Cardiac fibroblast (primary cell): ENCODE results near the gene TCF4.

Experiments used
- DNase-seq, 2 donors: peaks; one replicate each; pipeline versions ENCODE4 v3.0.0 to v3.0.0-alpha.2; 2010; ENCODE audit warnings: low read depth in 2 of 2
- H3K4me3 ChIP-seq, 2 donors: replicated peaks in 1 of 2; 1 replicate in 1 of 2; 2 replicates in 1 of 2; pipeline ENCODE4 v1.5.1; 2011; ENCODE audit warnings: low read depth in 2 of 2, low read length in 2 of 2, mild to moderate bottlenecking in 2 of 2, moderate library complexity in 1 of 2
- CTCF ChIP-seq: IDR thresholded peaks from one replicate; pipeline ENCODE4 v1.5.1; 2011; ENCODE audit warnings: low read depth, mild to moderate bottlenecking, low read length, inconsistent platforms

The TCF4 gene

GRCh38 chr18:55226044-55226443 lies 361.9 kb downstream of the TCF4 start:
- DNase-seq = no peak
- H3K4me3 ChIP-seq = no peak overlapping the region
- TF ChIP-seq CTCF = no peak

GRCh38 chr18:55224086-55224625 lies 363.8 kb downstream of the TCF4 start:
- no peak overlapping the region for H3K4me3 ChIP-seq
- peak; percentile 13 to 63 for DNase-seq
- no peak for TF ChIP-seq CTCF

- no peak for TF ChIP-seq CTCF
- H3K4me3 ChIP-seq = no peak overlapping the region
- DNase-seq = no peak
These were observed 366.4 kb downstream of the TCF4 start for GRCh38 chr18:55221622-55222021.

GRCh38 chr18:55220523-55220922 lies 367.5 kb downstream of the TCF4 start:
- TF ChIP-seq CTCF = no peak
- no peak overlapping the region for H3K4me3 ChIP-seq
- DNase-seq = peak in 1 of 2 donors; percentile 18

- TF ChIP-seq CTCF = no peak
- DNase-seq = no peak
- no peak overlapping the region for H3K4me3 ChIP-seq
These were observed 368.2 kb downstream of the TCF4 start for GRCh38 chr18:55219823-55220222.

GRCh38 chr18:55219059-55219458 lies 368.9 kb downstream of the TCF4 start:
- H3K4me3 ChIP-seq = no peak overlapping the region
- DNase-seq = no peak
- TF ChIP-seq CTCF = no peak

- no peak overlapping the region for H3K4me3 ChIP-seq
- no peak for DNase-seq
- no peak for TF ChIP-seq CTCF
These were observed 373.0 kb downstream of the TCF4 start for GRCh38 chr18:55214969-55215368.
